SIG-M5 (cell line): Measurements from ENCODE around the gene PKP4.
"Not testable (repeated sequence)": the region's sequence is repeated elsewhere in the genome, so short reads cannot be mapped to it uniquely, and the experiment has no call there.

ENCODE experiments used
- DNase-seq: peaks from one replicate; lab custom pipeline; 2025; lab: John Stamatoyannopoulos, UW

The PKP4 gene

GRCh38 chr2:158456309-158457066, at the start of gene PKP4, which contains the start of gene CCDC148:
PKP4 (plus strand) TSS chr2:158456952; CDS start chr2:158533185, 76,233 bp downstream.
CCDC148 (minus strand) TSS chr2:158456753; CDS start chr2:158456439, 314 bp downstream.
- peak; percentile 54 for DNase-seq

- DNase-seq, result no peak
These were observed 49.7 kb upstream of the PKP4 start for GRCh38 chr2:158407031-158407430.

- DNase-seq, result no peak
These were observed 46.6 kb upstream of the PKP4 start for GRCh38 chr2:158410132-158410531.

GRCh38 chr2:158411748-158412147, 45.0 kb upstream of the PKP4 start:
- no peak for DNase-seq

GRCh38 chr2:158412206-158412605, 44.5 kb upstream of the PKP4 start:
- no peak for DNase-seq

GRCh38 chr2:158413581-158413980, 43.2 kb upstream of the PKP4 start:
- DNase-seq, result no peak

GRCh38 chr2:158414538-158414937, 42.2 kb upstream of the PKP4 start:
- DNase-seq, result no peak

GRCh38 chr2:158432117-158432516, 24.6 kb upstream of the PKP4 start:
- DNase-seq, result no peak

- DNase-seq, result not testable (repeated sequence)
These were observed 23.0 kb upstream of the PKP4 start for GRCh38 chr2:158433716-158434115.

GRCh38 chr2:158439062-158439461, 17.7 kb upstream of the PKP4 start:
- not testable (repeated sequence) for DNase-seq

- DNase-seq, result no peak
These were observed 13.1 kb upstream of the PKP4 start for GRCh38 chr2:158443606-158444005.

- no peak for DNase-seq
These were observed 507 bp downstream of the PKP4 start for GRCh38 chr2:158457092-158457825.

- DNase-seq, result no peak
These were observed 1.3 kb downstream of the PKP4 start for GRCh38 chr2:158457826-158458616.

GRCh38 chr2:158458617-158458920, 1.8 kb downstream of the PKP4 start:
- no peak for DNase-seq

GRCh38 chr2:158459161-158460003, 2.6 kb downstream of the PKP4 start:
- DNase-seq, result no peak

GRCh38 chr2:158460632-158461297, 4.0 kb downstream of the PKP4 start:
- DNase-seq, result no peak

GRCh38 chr2:158463496-158464095, 6.8 kb downstream of the PKP4 start:
- DNase-seq, result no peak

- DNase-seq, result no peak
These were observed 7.9 kb downstream of the PKP4 start for GRCh38 chr2:158464426-158465281.

- DNase-seq, result no peak
These were observed 10.5 kb downstream of the PKP4 start for GRCh38 chr2:158467248-158467647.

- not testable (repeated sequence) for DNase-seq
These were observed 16.1 kb downstream of the PKP4 start for GRCh38 chr2:158472829-158473228.
